Measurements from ENCODE around the gene OSBPL1A. TPM values are rescaled to one million over a fixed set of nuclear protein-coding genes. Genes with fewer than 3 reads are reported as not detected.

Gene OSBPL1A
- total and polyA plus RNA-seq, 2 of the 8 experiments (the other 6 are each of a cell fraction or from before 2014, with no cell fraction given), result 53.2 to 74.9 TPM

DNA sequence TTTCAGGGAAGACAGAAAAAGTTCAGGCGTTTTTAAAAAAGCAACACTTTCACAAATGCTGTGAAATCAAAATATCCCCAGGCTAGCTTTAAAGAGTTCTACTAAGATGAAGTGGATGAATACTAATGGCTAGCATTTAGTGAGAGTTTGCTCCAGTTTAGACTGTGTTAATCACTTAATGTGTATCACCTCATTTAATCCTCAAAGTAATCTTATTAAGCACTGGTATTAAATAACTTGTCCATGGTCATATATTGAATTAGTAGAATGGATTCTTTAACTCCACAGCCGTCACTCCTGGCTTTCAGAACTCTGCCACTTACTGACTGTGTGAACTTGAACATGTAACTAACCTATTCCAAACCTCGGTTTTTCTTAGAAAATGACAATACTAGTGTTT lies 192.7 kb downstream of the OSBPL1A start:
- Histone ChIP-seq H3K4me3 (ENCODE audit: extremely low read depth in 1 of 4, insufficient read depth in 2 of 4, low read depth in 3 of 4, low read length in 4 of 4) (no peak overlapping the region), H2BK20ac (ENCODE audit: low read length) (no peak overlapping the region), H2BK5ac (ENCODE audit: low read depth, low read length) (no peak overlapping the region), H3K36me3 (ENCODE audit: control insufficient read depth in 2 of 4, insufficient read depth in 4 of 4, low read length in 3 of 4) (no peaks in the 10 kb centered on the region), H2BK15ac (ENCODE audit: low read length) (no peak overlapping the region), H3K9me3 (ENCODE audit: insufficient read depth in 2 of 2, low read depth in 1 of 2, low read length in 1 of 2) (no peaks in the 10 kb centered on the region), H3K79me1 (ENCODE audit: low read depth, low read length) (no peaks in the 10 kb centered on the region; the same call in 1 of the 2 replicates), H3K18ac (ENCODE audit: extremely low read depth, low read length) (no peak overlapping the region), H3K4me1 (replicated peaks in 1 of 4; ENCODE audit: control insufficient read depth in 3 of 4, insufficient read depth in 4 of 4, low read length in 3 of 4) (peaks cover 0 to 3% (median 0%) of the 10 kb centered on the region in 4 experiments; a peak in 4 of 7 replicates), H3K4me2 (ENCODE audit: insufficient read depth in 1 of 2, low read depth in 2 of 2, low read length in 2 of 2) (no peak overlapping the region), H4K91ac (replicated peaks; ENCODE audit: insufficient read length, low read length) (no peak overlapping the region), H3K56ac (replicated peaks; ENCODE audit: insufficient read length, low read depth, low read length) (no peak overlapping the region), H2BK12ac (ENCODE audit: low read depth, low read length) (no peak overlapping the region), H3K23me2 (ENCODE audit: low read depth, low read length) (no peaks in the 10 kb centered on the region), H4K20me1 (replicated peaks in 1 of 2; ENCODE audit: control insufficient read depth in 1 of 2, insufficient read depth in 2 of 2, low read length in 2 of 2) (no peaks in the 10 kb centered on the region), H2AFZ (ENCODE audit: low read length) (no peak overlapping the region), H2BK120ac (replicated peaks; ENCODE audit: low read depth, low read length) (no peak overlapping the region), H3K9ac (replicated peaks in 1 of 4; ENCODE audit: extremely low read depth in 1 of 4, low read depth in 3 of 4, low read length in 3 of 4) (no peak overlapping the region), H4K5ac (ENCODE audit: insufficient read length, low read depth, low read length) (no peak overlapping the region), H3K27ac (ENCODE audit: low read depth, low read length) (no peak overlapping the region), H3K27me3 (replicated peaks in 1 of 4; ENCODE audit: control insufficient read depth in 3 of 4, extremely low read depth in 1 of 4, insufficient read depth in 3 of 4, low read length in 3 of 4) (no peaks in the 10 kb centered on the region), H2AK5ac (ENCODE audit: low read depth, low read length) (no peak overlapping the region), H4K8ac (ENCODE audit: extremely low read depth, insufficient read depth, low read length) (no peak overlapping the region), H3K23ac (ENCODE audit: insufficient read length) (no peak overlapping the region), H3K79me2 (ENCODE audit: control insufficient read depth in 1 of 2, insufficient read depth in 2 of 2, low read length in 2 of 2) (peaks cover 0 to 2% of the 10 kb centered on the region in 2 experiments; a peak in 2 of 4 replicates), H3K4ac (replicated peaks; ENCODE audit: insufficient read length, low read depth, low read length) (no peak overlapping the region), H3K14ac (ENCODE audit: insufficient read length) (no peak overlapping the region)
- DNase-seq (ENCODE audit: low read depth in 1 of 2, low spot score in 2 of 2), result no peak
- POLR2A ChIA-PET (ENCODE audit: partially characterized antibody), result interaction anchor here (0.8 kb wide), 2 partner anchors 12 to 590 kb away, joined by 3 to 4 read pairs; no protein-coding TSS in a partner anchor
- 88% methylated on average over 3 of the region's 3 CpGs; no CpG with 5 or more reads in 1 of the 2 experiments for WGBS, 2 experiments (ENCODE audit: extremely low coverage in 1 of 2, insufficient coverage in 1 of 2, insufficient read length in 1 of 2, insufficient replicate concordance in 2 of 2, low coverage in 1 of 2, low lambda C conversion rate in 2 of 2, missing lambda C conversion rate in 1 of 2)
- no peak for FAIRE-seq
- CTCF ChIA-PET (ENCODE audit: partially characterized antibody), result interaction anchor here (0.6 to 1.2 kb wide), 4 partner anchors 12 to 1289 kb away, joined by 3 to 4 read pairs (median 3); no protein-coding TSS in a partner anchor
- TF ChIP-seq SP4 (IDR thresholded peaks at IDR 0.05; ENCODE audit: low read length), result no peak
- no peak for TF ChIP-seq YY1 (IDR thresholded peaks at IDR 0.05; ENCODE audit: low read depth, low read length)
- no peak for TF ChIP-seq POLR2A (IDR thresholded peaks at IDR 0.05; ENCODE audit: control extremely low read depth in 1 of 2, low read depth in 2 of 2, low read length in 2 of 2)
- no peak for TF ChIP-seq RNF2 (IDR thresholded peaks at IDR 0.05; ENCODE audit: borderline replicate concordance, low read depth, low read length, missing control alignments, poor library complexity, severe bottlenecking)
- TF ChIP-seq SIRT6 (IDR thresholded peaks at IDR 0.05; ENCODE audit: low read length), result no peak
- no peak for TF ChIP-seq EZH2 (IDR thresholded peaks at IDR 0.05; ENCODE audit: low read depth, low read length, severe bottlenecking)
- no peak for TF ChIP-seq MAFK (IDR thresholded peaks at IDR 0.05; ENCODE audit: low read depth, low read length)
- TF ChIP-seq, protein P1, sequence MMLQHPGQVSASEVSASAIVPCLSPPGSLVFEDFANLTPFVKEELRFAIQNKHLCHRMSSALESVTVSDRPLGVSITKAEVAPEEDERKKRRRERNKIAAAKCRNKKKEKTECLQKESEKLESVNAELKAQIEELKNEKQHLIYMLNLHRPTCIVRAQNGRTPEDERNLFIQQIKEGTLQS (IDR thresholded peaks at IDR 0.05; ENCODE audit: insufficient read depth, low read depth, low read length), result no peak
- TF ChIP-seq GABPA (IDR thresholded peaks at IDR 0.05; ENCODE audit: borderline replicate concordance, insufficient read depth, low read length), result no peak
- no peak for TF ChIP-seq CTBP2 (IDR thresholded peaks at IDR 0.05; ENCODE audit: borderline replicate concordance, insufficient read depth, insufficient read length, low read length)
- no peak for TF ChIP-seq GTF2F1 (IDR thresholded peaks at IDR 0.05; ENCODE audit: borderline replicate concordance, low read depth, low read length)
- TF ChIP-seq RXRA (IDR thresholded peaks at IDR 0.05; ENCODE audit: insufficient read depth, low read depth, low read length), result no peak
- no peak for TF ChIP-seq SP1 (IDR thresholded peaks at IDR 0.05; ENCODE audit: low read depth, low read length)
- no peak for TF ChIP-seq POLR2AphosphoS5 (IDR thresholded peaks at IDR 0.05; ENCODE audit: low read depth, low read length)
